IgD-negative memory B cell (primary cell): ENCODE data around the gene MED10. TPM values are rescaled to one million over a fixed set of nuclear protein-coding genes. Genes with fewer than 3 reads are reported as not detected.

Experiments used
- H3K27ac Mint-ChIP-seq, 3 donors: one replicate each; pipeline ENCODE4 v1.8.0; 2020 to 2022; ENCODE audit warnings: mild to moderate bottlenecking in 3 of 3, mixed read lengths in 3 of 3, moderate library complexity in 1 of 3
- H3K27me3 Mint-ChIP-seq: one replicate; pipeline ENCODE4 v1.8.0; 2021; ENCODE audit warnings: mixed read lengths
- H3K36me3 Mint-ChIP-seq: one replicate; pipeline ENCODE4 v1.8.0; 2020; ENCODE audit warnings: mild to moderate bottlenecking, mixed read lengths
- H3K4me1 Mint-ChIP-seq, 3 donors: one replicate each; pipeline ENCODE4 v1.8.0; 2020 to 2022; ENCODE audit warnings: mixed read lengths in 3 of 3, mild to moderate bottlenecking in 1 of 3
- H3K4me3 Mint-ChIP-seq, 4 donors: one replicate each; pipeline ENCODE4 v1.8.0; 2020 to 2022; ENCODE audit warnings: mild to moderate bottlenecking in 4 of 4, mixed read lengths in 4 of 4, moderate library complexity in 3 of 4
- H3K9me3 Mint-ChIP-seq, 3 donors: one replicate each; pipeline ENCODE4 v1.8.0; 2020 to 2021; ENCODE audit warnings: mixed read lengths in 3 of 3, mild to moderate bottlenecking in 1 of 3
- polyA plus RNA-seq: library from polyadenylated mRNA; unstranded; fragments of 300-500 nt; fragmentation: Illumina TruSeq; gene quantifications from one replicate; pipeline ENCODE4 v1.2.3, GENCODE V29; 2021

Gene MED10, protein sequence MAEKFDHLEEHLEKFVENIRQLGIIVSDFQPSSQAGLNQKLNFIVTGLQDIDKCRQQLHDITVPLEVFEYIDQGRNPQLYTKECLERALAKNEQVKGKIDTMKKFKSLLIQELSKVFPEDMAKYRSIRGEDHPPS
- polyA plus RNA-seq, result 114 TPM

DNA sequence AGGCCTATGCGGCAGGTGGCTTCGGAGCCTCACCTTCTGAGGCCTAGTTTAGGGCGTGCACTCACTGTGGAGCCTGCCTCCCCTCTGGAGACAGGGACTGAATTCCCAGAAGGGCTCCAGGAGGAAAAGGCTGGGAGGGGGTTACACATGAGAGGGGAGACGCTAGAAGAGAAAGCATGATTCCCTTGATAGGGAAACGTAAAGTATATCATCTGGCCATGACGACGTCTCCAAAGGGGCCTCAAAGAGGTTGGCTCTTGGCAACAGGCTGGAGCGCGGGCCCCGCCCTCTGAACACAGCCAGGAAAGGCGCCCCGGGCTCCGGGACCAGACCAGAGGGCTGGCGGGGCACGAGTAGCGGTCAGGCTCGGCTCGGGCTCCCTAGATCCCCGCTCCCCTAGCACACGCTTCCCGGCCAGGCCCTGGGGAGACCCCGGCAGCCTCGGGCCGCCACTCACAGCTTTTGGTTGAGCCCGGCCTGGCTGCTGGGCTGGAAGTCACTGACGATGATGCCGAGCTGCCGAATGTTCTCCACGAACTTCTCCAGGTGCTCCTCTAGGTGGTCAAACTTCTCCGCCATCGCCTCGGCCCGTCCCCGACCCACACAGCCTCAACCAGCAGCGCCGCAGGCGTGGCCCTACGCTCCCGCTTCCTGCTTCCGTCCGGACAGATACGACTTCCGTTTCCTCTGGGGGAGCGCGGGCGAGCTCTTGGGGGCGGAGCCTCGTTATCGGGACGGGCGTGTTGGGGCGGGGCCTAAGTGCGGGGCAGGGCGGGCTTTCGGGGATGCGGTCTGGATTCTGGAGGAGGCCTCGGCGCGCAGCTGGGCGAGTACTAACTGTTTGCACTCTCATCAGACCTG, at the start of gene MED10:
Gene MED10, minus strand, starts transcription at position 643 of the 861 bp plus-strand sequence. Its CDS starts 64 bp downstream, at position 579.
- H3K27me3 Mint-ChIP-seq, result no peaks in the 10 kb centered on the region
- peak within 1 kb of the TSS; percentile 73 to 100 (median 95) for H3K27ac Mint-ChIP-seq
- H3K36me3 Mint-ChIP-seq, result peaks cover 5% of the 10 kb centered on the region
- H3K9me3 Mint-ChIP-seq, result no peaks in the 10 kb centered on the region
- peaks cover 10 to 29% (median 27%) of the 10 kb centered on the region in 3 donors for H3K4me1 Mint-ChIP-seq
- H3K4me3 Mint-ChIP-seq, result peak within 1 kb of the TSS; percentile 96 to 100 (median 100)

DNA sequence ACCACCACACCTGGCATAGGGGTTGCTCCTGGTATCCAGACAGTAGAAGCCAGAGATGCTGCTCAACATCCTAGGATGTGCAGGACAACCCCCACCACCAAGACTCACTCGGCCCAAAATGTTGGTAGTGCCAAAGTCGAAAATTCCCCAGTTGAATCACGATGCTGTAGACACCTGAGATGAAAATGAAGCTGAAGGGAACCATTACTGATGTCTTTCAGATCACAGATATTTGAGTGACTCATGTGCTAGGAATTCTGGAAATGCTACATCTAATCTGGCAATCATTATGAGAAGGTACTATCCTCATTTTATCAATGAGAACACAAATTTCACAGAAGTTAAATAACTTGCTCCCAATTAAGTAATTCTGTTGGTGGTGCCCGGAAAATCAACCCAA, 49.3 kb upstream of the MED10 start:
- Mint-ChIP-seq H3K4me1 (no peaks in the 10 kb centered on the region), H3K27me3 (peaks cover 14% of the 10 kb centered on the region), H3K4me3 (no peak overlapping the region), H3K36me3 (no peaks in the 10 kb centered on the region), H3K27ac (no peak overlapping the region), H3K9me3 (peaks cover 0 to 2% (median 2%) of the 10 kb centered on the region in 3 donors)

DNA sequence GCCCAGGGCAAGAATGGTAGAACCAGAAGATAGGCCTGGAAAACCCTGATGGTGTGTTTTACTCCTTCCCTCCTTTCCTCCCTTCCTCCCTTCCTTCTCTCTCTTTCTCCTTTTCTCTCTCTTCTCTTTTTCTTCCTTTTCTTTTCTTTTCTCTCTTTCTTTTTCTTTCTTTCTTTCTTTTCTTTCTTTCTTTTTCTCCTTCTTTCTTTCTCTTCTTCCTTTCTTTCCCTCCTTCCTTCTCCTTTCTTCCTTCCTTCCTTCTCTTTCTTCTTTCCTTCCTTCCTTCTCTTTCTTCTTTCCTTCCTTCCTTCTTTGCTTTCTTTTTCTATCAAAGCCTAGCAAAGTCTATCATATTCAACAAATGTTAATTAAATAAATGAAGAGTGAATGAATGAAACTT, 46.4 kb upstream of the MED10 start:
- Mint-ChIP-seq H3K9me3 (peaks cover 0 to 2% (median 2%) of the 10 kb centered on the region in 3 donors), H3K4me3 (no peak overlapping the region), H3K4me1 (no peaks in the 10 kb centered on the region), H3K27ac (no peak overlapping the region), H3K36me3 (no peaks in the 10 kb centered on the region), H3K27me3 (peaks cover 13% of the 10 kb centered on the region)

DNA sequence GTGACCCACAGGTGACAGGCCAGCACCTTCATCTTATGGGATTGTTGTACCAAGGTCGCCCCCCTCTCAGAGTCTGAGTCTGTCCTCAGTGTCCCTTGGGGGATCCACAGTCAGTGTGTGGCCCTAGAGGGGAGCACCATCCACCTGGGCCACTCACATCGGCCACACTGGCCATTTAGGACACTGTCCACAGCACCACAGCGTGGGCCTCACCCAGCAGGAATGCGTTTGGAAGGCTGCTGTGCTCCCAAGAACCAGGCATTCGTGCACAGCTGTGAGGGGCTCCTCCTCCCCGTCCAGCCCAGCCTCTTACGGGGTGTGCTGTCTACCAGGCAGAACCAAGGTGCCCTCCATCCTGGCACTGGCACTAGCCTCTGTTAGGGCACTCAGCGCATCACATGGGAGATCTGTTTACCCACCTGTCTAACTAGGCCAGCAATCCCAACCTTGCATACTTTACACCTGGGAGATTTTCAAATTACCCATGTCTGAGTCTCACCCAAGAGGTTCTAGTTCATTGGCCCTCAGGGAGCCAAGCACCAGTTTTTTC, 45.8 kb upstream of the MED10 start:
- Mint-ChIP-seq H3K9me3 (peaks cover 0 to 2% (median 2%) of the 10 kb centered on the region in 3 donors), H3K4me3 (no peak overlapping the region), H3K27me3 (peaks cover 13% of the 10 kb centered on the region), H3K4me1 (no peaks in the 10 kb centered on the region), H3K36me3 (no peaks in the 10 kb centered on the region), H3K27ac (no peak overlapping the region)

DNA sequence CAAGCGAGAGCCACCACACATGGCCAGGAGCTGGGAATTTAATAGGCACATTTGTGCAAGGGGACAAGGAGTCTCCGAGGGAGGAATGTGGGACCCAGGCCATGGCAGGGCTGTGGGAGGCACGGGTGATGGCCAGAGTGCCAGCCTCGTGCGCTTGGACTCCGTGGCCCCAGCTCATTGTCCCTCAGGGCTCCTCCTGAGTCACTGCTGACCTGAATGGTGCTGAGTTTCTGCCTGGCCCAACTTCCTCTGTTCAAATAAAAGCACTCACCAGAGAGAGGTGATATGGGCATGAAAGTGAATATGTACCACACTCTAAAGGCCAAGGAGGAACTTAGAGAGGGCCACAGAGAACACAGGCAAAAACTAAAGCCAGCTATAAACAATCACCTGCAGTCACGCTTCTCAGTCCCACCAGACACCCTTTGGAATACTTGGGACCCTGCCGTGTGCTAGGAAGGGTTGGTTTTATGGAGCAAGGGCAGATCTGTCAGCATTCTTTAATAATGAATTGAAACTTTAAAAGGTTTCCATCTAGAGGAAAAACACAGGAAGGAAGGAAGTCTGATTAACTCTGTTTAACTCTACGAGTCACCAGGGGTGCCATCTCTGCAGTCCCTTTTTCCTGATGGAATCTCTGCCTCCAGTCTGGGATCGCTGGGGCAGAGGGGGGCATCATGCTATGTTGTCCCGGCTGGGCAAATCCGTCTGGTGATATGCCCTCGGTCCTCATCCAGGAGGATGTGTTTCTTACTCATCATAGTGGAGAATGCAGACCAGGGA, 45.2 kb upstream of the MED10 start:
- Mint-ChIP-seq H3K4me3 (no peak overlapping the region), H3K4me1 (no peaks in the 10 kb centered on the region), H3K9me3 (peaks cover 0 to 2% (median 2%) of the 10 kb centered on the region in 3 donors), H3K27me3 (peaks cover 13% of the 10 kb centered on the region), H3K36me3 (no peaks in the 10 kb centered on the region), H3K27ac (no peak overlapping the region)

DNA sequence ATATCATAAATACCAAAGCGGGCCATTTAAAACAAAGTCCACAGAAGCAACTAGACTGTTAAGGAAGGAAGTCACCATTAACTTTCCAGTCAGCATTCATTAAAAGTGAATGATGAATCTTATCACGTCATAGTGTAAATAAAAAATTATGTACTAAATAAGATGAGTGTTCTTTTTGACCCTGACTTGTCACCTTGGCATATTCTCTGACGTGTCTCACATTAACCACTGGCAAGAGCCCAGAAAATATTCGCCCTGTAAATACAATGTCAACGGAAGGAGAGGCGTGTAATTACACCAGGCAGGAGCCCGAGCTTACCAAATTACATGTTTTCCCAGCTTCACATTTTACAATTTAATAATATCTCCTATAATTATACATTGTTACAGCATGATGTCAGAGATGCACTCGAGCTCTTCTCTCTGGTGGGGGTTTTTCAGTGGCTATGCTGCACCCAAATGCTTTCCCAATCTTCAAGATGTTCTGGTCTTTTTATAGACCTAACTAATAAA, 41.0 kb upstream of the MED10 start:
- Mint-ChIP-seq H3K4me1 (no peaks in the 10 kb centered on the region), H3K9me3 (no peaks in the 10 kb centered on the region), H3K36me3 (no peaks in the 10 kb centered on the region), H3K27me3 (peaks cover 8% of the 10 kb centered on the region), H3K27ac (no peak overlapping the region), H3K4me3 (no peak overlapping the region)

DNA sequence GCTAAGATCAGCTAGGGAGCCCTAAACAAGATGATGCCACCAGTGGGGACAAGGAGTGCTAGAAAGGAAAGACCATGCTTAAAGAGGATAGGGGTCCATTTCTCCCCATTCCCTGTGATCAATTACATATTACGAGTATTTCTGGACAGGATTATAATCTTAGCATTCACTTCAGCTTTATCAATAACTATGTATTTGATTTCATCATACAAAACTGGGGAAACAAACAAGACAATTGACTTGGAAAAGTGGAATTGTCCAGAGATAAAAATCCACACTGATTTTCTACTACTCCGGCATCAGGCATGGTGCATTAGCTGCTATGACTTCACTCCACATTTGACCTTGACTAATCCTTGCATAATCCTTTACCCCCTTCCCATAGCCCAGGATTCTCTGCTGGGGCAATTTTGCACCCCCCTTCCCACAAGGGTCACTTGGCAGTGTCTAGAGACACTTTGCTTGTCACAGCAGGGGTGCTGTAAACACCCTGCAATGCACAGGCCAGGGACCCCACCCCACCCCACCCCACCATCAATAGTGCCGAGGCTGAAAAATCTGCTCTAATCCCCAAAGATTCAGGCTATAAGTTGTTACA, 40.4 kb upstream of the MED10 start:
- H3K27ac Mint-ChIP-seq, result no peak overlapping the region
- no peaks in the 10 kb centered on the region for H3K4me1 Mint-ChIP-seq
- peaks cover 8% of the 10 kb centered on the region for H3K27me3 Mint-ChIP-seq

DNA sequence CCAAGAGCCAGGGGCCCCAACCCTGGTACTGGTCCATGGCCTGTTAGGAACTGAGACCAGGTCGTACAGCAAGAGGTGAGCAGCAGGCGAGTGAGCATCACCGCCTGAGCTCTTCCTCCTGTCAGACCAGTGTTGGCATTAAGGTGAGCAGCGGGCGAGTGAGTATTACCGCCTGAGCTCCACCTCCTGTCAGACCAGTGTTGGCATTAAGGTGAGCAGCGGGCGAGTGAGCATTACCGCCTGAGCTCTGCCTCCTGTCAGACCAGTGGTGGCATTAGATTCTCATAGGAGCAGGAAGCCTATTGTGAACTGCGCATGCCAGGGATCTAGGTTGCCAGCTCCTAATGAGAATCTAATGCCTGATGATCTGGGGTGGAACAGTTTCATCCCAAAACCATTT, 39.3 kb upstream of the MED10 start:
- H3K9me3 Mint-ChIP-seq, result no peaks in the 10 kb centered on the region
- peaks cover 8% of the 10 kb centered on the region for H3K27me3 Mint-ChIP-seq
- no peak overlapping the region for H3K4me3 Mint-ChIP-seq
- H3K4me1 Mint-ChIP-seq, result no peaks in the 10 kb centered on the region
- no peak overlapping the region for H3K27ac Mint-ChIP-seq
- H3K36me3 Mint-ChIP-seq, result no peaks in the 10 kb centered on the region

More for the DNA sequence above, 40.4 kb upstream of the MED10 start:
- H3K36me3 Mint-ChIP-seq, result no peaks in the 10 kb centered on the region
- H3K4me3 Mint-ChIP-seq, result no peak overlapping the region
- H3K9me3 Mint-ChIP-seq, result no peaks in the 10 kb centered on the region

DNA sequence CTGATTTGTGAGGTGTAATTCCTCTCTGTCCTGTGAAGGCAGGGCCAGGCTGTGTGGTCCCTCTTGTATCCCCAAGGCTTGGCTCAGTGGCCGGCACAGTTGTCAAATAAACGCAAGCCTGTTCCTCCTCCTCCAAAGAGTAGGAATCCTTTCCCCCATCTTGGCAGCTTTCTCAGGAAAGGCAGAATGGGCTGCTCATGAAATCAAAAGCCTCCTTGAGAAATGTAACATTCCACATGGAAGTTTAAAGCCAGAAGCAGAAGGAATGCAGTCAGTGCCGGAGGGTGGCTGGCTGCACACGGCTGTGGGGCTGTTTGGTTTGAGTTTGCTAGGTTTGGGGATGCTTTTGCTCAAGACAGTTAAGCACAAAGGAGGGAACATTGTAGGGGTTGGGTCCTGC, 34.5 kb upstream of the MED10 start:
- Mint-ChIP-seq H3K27me3 (peaks cover 7% of the 10 kb centered on the region), H3K9me3 (peaks cover 0 to 3% (median 2%) of the 10 kb centered on the region in 3 donors), H3K36me3 (peaks cover 2% of the 10 kb centered on the region), H3K4me1 (no peaks in the 10 kb centered on the region), H3K4me3 (no peak overlapping the region), H3K27ac (no peak overlapping the region)

DNA sequence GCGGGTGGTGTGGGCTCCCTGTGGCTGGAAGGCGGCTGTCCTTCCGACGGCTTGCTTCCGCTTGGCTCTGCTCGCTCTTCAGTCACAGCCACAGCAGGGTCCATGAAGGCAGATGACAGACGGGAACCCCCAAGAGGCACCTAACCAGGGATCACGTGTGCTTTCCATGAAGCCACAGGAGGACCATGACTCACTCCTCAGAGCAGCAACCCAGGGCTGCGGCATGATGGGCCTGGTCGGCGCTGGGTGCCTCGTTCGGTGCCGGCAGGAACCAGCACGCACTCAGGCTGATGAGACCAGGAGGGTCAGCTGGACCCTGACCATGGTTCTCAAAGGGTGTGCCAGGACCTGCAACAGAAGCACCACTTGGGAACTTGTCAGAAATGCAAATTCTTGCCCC, 32.8 kb upstream of the MED10 start:
- H3K27ac Mint-ChIP-seq, result no peak overlapping the region
- H3K27me3 Mint-ChIP-seq, result peaks cover 12% of the 10 kb centered on the region
- no peak overlapping the region for H3K4me3 Mint-ChIP-seq
- peaks cover 2% of the 10 kb centered on the region for H3K36me3 Mint-ChIP-seq
- H3K9me3 Mint-ChIP-seq, result peaks cover 0 to 3% (median 2%) of the 10 kb centered on the region in 3 donors
- no peaks in the 10 kb centered on the region for H3K4me1 Mint-ChIP-seq

DNA sequence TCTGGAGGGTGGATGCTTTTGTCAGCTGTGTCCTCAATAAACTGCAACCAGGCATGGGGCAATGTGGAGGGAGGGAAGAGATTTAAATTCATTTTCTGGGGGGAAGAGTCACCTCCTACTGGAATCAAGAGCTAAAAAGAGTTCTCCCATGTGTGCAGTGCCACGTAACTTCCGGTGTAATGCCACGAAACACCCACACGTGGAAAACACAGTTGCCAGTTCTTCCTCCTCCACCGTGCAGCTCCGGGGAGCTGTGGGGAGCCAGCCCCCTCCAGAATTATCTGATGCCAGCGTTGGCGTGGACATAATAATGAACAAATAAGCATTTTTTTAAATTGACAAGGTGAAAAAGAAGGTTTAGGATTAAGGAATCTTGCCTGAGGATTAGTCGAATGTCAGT, 32.1 kb upstream of the MED10 start:
- H3K4me3 Mint-ChIP-seq, result no peak overlapping the region
- peaks cover 2% of the 10 kb centered on the region for H3K36me3 Mint-ChIP-seq
- no peaks in the 10 kb centered on the region for H3K4me1 Mint-ChIP-seq
- peaks cover 12% of the 10 kb centered on the region for H3K27me3 Mint-ChIP-seq
- no peak overlapping the region for H3K27ac Mint-ChIP-seq
- peaks cover 0 to 3% (median 2%) of the 10 kb centered on the region in 3 donors for H3K9me3 Mint-ChIP-seq

DNA sequence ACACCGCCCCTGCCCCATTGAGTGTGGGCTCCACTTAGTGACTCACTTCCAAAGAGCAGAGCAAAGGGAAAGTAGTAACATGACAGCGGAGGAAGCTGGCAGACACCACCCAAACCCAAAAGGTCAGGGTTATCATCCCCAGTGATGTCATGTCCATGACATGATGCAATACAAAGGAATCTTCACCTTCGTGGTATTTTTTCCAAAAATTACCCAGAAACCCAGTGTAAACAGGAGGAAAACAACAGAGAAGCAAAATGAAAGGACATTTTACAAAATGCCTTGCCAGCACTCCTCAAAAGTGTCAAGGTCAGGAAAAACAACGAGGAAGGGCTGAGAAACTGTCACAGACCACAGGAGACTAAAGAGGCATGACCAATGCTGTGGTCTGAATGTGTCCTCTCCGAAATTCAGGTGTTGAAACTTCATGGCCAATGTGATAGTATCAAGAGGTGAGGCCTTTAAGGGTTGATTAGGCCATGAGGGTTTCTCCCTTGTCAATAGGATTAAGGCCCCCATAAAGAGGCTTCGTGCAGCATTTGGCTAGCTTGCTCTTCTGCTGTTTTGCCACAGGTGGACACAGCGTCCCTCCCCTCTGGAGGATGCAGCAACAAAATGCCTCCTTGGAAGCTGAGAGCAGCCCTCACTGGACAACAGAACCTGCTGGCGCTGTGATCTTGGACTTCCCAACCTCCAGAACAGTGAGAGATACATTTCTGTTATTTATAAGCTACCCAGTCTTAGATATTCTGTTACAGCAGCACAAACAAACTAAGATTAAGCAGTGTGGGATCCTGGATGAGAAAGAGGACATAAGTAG, 30.5 kb upstream of the MED10 start:
- Mint-ChIP-seq H3K27me3 (peaks cover 12% of the 10 kb centered on the region), H3K4me3 (no peak overlapping the region), H3K4me1 (peaks cover 0 to 4% (median 0%) of the 10 kb centered on the region in 3 donors), H3K9me3 (peaks cover 0 to 3% (median 2%) of the 10 kb centered on the region in 3 donors), H3K36me3 (peaks cover 2% of the 10 kb centered on the region), H3K27ac (peak overlapping the region in 1 of 3 donors; percentile 20)

DNA sequence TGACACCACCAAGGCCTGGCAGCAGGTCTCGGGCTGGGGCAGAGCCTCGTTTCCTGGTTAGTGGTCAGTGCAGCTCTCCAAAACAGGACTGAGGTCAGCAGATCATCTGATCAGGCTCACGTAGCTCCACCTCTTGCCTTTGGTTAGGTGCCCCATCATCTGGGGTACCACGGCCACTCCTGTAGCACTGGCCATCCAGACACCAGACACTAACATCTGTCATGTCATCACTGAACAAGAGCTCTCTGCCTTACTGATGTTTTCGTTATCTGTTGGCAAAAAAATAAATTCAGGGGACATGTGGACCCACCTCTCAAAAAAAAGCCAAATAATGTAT, 29.9 kb upstream of the MED10 start:
- H3K9me3 Mint-ChIP-seq, result peaks cover 0 to 3% (median 2%) of the 10 kb centered on the region in 3 donors
- peaks cover 12% of the 10 kb centered on the region for H3K27me3 Mint-ChIP-seq
- peaks cover 0 to 6% (median 0%) of the 10 kb centered on the region in 3 donors for H3K4me1 Mint-ChIP-seq
- H3K36me3 Mint-ChIP-seq, result peaks cover 2% of the 10 kb centered on the region
- no peak overlapping the region for H3K4me3 Mint-ChIP-seq
- no peak overlapping the region for H3K27ac Mint-ChIP-seq
